Choroid plexus epithelial cell (primary cell): ENCODE measurements around the gene GALNT9.
A peak's percentile ranks its signal among the peaks of the same experiment; 100 is the strongest.

Source experiments
- DNase-seq: peaks from one replicate; pipeline ENCODE4 v3.0.0-alpha.2; 2010; ENCODE audit warnings: low read depth
- H3K4me3 ChIP-seq: 2 replicates; pipeline ENCODE4 v1.5.1; 2011; ENCODE audit warnings: low read depth, mild to moderate bottlenecking, control low read depth, low read length, moderate library complexity
- TF ChIP-seq, protein P1 (sequence below): conservative IDR thresholded peaks from 2 replicates; pipeline ENCODE4 v1.5.1; 2011; ENCODE audit warnings: low read depth, mild to moderate bottlenecking, control low read depth, inconsistent platforms, low read length, moderate library complexity

The GALNT9 gene

GRCh38 chr12:132190012-132190755 lies 139.2 kb downstream of the GALNT9 start:
- no peak for DNase-seq
- TF ChIP-seq, protein P1, sequence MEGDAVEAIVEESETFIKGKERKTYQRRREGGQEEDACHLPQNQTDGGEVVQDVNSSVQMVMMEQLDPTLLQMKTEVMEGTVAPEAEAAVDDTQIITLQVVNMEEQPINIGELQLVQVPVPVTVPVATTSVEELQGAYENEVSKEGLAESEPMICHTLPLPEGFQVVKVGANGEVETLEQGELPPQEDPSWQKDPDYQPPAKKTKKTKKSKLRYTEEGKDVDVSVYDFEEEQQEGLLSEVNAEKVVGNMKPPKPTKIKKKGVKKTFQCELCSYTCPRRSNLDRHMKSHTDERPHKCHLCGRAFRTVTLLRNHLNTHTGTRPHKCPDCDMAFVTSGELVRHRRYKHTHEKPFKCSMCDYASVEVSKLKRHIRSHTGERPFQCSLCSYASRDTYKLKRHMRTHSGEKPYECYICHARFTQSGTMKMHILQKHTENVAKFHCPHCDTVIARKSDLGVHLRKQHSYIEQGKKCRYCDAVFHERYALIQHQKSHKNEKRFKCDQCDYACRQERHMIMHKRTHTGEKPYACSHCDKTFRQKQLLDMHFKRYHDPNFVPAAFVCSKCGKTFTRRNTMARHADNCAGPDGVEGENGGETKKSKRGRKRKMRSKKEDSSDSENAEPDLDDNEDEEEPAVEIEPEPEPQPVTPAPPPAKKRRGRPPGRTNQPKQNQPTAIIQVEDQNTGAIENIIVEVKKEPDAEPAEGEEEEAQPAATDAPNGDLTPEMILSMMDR = no peak
- peak overlapping the region; percentile 59 for H3K4me3 ChIP-seq

- peak overlapping the region; percentile 59 for H3K4me3 ChIP-seq
- DNase-seq = peak; percentile 85
- TF ChIP-seq, protein P1 = no peak
These were observed 139.9 kb downstream of the GALNT9 start for GRCh38 chr12:132189378-132190011.

DNA sequence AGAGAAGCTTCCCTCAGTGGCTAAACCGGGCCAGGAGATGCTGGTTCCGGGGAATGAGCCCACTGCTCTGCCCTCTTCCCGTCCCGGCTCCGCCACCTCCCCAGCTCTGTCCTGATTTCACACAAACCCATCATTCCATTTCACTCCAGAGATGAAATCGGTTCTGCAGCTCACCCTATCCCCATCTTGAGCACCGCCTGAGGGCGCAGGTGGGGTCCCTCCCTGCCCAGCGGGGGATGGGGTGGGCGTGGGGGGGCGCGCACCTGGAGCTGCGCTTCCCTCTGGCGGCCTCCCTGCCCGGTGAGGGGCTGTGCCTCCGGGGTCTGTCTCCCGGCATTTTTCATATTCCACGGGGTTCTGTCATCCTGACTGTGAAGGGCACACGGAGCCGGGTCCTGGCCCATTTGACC lies 140.5 kb downstream of the GALNT9 start:
- DNase-seq = no peak
- TF ChIP-seq, protein P1 = no peak
- H3K4me3 ChIP-seq = peak overlapping the region; percentile 59

DNA sequence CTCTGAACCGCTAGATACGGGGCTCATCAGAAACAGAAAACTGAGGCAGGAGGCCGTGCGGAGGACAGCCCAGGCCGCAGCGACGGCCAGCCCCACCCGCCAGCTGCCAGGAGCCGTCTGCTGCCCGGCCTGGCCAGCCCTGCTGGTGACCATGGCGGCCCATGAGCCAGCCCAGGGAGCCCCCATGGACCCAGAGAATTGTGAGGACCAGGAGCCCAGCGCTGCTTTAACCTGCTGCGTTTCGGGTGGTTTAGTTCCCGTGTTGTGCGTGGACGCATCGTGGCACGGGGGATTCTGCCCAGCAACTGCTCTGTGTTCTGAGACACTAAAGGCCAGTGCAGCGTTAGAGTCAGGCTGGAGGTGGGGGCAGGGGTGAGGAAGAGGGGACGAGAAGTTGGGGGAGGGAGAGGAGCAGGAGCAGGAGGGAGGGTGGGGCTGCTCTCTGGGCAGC lies 140.9 kb downstream of the GALNT9 start:
- no peak for DNase-seq
- TF ChIP-seq, protein P1 = no peak
- H3K4me3 ChIP-seq = no peak overlapping the region

DNA sequence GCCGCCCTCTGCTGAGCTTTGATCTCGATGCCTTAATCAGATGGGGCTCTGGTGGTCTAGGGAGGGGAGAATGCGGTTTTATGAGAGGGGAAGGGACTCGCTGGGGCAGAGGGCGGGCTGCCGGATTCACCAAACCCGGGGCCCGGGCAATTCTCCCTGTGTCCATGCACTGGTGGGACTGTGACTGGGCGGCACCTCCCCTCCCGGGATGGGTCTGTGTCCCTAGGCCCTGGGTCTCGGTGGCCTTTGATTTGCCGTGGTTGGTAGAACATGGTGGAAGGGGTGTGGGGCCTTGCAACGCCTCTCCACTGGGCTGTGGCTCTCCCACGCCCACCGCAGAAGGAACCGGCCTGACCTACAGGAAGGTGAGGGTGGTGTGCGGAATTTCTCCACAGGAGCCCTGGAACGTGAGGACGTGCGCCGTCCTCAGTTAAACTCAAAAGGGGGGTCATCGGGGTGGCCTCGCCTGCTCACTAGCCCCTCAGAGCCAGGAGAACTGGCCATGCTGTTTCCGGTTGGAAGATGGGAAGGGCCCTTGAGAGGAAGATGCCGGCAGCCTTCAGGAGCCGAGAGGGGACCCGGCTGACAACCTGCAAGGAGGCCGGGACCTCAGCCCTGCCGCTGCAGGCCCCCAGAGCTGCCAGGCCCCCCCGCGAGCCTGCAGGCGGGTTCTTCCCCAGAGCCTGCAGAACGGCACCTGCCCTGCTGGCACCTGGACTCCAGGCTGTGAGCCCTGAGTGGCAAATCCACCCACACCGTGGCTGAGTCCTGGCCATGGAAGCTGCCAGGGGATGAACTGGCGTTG lies 141.5 kb downstream of the GALNT9 start:
- DNase-seq = no peak
- H3K4me3 ChIP-seq = no peak overlapping the region
- TF ChIP-seq, protein P1 = no peak

GRCh38 chr12:132186857-132187620 lies 142.3 kb downstream of the GALNT9 start:
- DNase-seq = no peak
- TF ChIP-seq, protein P1 = no peak
- no peak overlapping the region for H3K4me3 ChIP-seq
